ENCODE data around the gene PSORS1C2. TPM values are rescaled to one million over a fixed set of nuclear protein-coding genes. Genes with fewer than 3 reads are reported as not detected.

The PSORS1C2 gene
- total RNA-seq, 1 experiment from 2014 or later: not detected

DNA sequence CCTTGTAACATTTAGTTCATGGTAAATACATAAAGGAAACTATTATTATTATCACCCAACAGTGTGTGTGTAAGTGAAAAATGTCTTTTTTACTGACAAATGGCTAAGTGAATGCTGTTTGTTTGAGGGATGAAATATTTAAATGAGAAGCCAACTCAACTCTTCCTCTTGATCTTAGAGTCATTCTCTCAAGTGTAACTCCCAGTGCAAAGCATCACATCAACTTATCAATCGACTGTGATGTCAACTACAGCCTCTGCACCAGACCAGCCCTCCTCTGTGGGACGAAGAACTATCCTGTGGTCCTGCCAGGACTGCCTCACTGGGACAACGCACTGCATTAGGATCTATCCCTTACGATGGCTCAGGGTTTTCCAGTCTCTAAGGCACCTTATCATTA is 31.8 kb downstream of the PSORS1C2 start:
- no peak overlapping the region for H3K27ac Mint-ChIP-seq (ENCODE audit: low read depth, unreplicated experiment)
- no peaks in the 10 kb centered on the region for H3K36me3 Mint-ChIP-seq (ENCODE audit: insufficient read depth, unreplicated experiment)
- peaks cover 6% of the 10 kb centered on the region for H3K4me1 Mint-ChIP-seq (ENCODE audit: insufficient read depth, unreplicated experiment)
- DNase-seq (ENCODE audit: unreplicated experiment): no peak
- no peak overlapping the region for H3K4me3 Mint-ChIP-seq (ENCODE audit: unreplicated experiment)
- POLR2A ChIA-PET: no interaction called here
- CTCF ChIA-PET: no interaction called here
- no peaks in the 10 kb centered on the region for H3K9me3 Mint-ChIP-seq (ENCODE audit: unreplicated experiment)
- intact Hi-C loops (cut with micrococcal nuclease): no loop called here
- no TSS peak for BruUV-seq (replicated peaks)
- TF ChIP-seq, protein P1, sequence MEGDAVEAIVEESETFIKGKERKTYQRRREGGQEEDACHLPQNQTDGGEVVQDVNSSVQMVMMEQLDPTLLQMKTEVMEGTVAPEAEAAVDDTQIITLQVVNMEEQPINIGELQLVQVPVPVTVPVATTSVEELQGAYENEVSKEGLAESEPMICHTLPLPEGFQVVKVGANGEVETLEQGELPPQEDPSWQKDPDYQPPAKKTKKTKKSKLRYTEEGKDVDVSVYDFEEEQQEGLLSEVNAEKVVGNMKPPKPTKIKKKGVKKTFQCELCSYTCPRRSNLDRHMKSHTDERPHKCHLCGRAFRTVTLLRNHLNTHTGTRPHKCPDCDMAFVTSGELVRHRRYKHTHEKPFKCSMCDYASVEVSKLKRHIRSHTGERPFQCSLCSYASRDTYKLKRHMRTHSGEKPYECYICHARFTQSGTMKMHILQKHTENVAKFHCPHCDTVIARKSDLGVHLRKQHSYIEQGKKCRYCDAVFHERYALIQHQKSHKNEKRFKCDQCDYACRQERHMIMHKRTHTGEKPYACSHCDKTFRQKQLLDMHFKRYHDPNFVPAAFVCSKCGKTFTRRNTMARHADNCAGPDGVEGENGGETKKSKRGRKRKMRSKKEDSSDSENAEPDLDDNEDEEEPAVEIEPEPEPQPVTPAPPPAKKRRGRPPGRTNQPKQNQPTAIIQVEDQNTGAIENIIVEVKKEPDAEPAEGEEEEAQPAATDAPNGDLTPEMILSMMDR (IDR thresholded peaks at IDR 0.05; ENCODE audit: unreplicated experiment): no peak
- H3K27me3 Mint-ChIP-seq (ENCODE audit: insufficient read depth, unreplicated experiment): no peaks in the 10 kb centered on the region

DNA sequence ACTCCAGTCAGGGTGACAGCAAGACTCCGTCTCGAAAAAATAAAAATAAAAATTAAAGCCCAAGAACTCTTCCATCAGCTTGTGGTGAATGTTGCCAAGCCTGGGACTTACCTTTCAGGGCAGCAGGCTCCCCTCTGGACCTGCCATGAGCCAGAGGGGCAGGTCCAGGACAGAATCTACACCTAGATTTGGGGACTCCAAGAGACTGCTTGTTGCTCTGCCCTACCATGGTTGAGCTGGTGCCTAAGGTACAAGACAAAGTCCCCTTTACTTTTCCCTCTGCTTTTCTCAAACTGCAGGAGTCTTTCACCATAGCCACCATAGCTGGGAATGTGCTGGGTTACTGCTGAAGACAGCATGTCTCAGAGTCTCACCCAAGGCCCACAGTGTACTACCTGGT is 35.7 kb downstream of the PSORS1C2 start:
- no TSS peak for BruUV-seq (replicated peaks)
- H3K4me1 Mint-ChIP-seq (ENCODE audit: insufficient read depth, unreplicated experiment): peaks cover 7% of the 10 kb centered on the region
- intact Hi-C loops (cut with micrococcal nuclease): no loop called here
- ChIA-PET CTCF (interaction anchor here (0.6 to 2.0 kb wide), 9 partner anchors 10 to 571 kb away, joined by 3 to 9 read pairs (median 5); partner anchors contain the start of gene PSORS1C1), POLR2A (interaction anchor here (0.7 to 2.0 kb wide), 5 partner anchors 11 to 383 kb away, joined by 3 to 10 read pairs (median 3); partner anchors contain the start of gene PSORS1C1)
- H3K27ac Mint-ChIP-seq (ENCODE audit: low read depth, unreplicated experiment): no peak overlapping the region
- no peaks in the 10 kb centered on the region for H3K9me3 Mint-ChIP-seq (ENCODE audit: unreplicated experiment)
- DNase-seq (ENCODE audit: unreplicated experiment): no peak
- no peaks in the 10 kb centered on the region for H3K27me3 Mint-ChIP-seq (ENCODE audit: insufficient read depth, unreplicated experiment)
- TF ChIP-seq, protein P1 (IDR thresholded peaks at IDR 0.05; ENCODE audit: unreplicated experiment): no peak
- no peak overlapping the region for H3K4me3 Mint-ChIP-seq (ENCODE audit: unreplicated experiment)
- H3K36me3 Mint-ChIP-seq (ENCODE audit: insufficient read depth, unreplicated experiment): no peaks in the 10 kb centered on the region

DNA sequence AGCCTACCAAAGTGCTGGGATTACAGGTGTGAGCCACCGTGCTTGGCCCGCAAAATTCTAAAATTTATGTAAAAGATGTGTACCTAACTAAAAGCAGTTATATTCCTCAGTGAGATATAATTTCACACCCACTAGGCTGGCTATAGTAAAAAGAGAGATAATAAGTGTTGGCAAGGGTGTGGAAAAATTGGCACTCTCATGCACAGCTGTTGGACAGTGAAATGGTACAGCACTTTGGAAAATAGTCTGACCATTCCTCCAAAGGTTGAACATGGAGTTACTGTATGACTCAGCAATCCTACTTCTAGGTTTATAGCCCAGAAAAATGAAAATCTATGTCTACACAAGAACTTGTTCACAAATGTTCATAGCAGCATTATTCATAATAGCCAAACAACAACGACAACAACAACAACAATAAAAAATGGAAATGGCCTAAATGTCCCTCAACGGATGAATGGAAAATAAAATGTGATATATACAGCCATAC is 40.4 kb downstream of the PSORS1C2 start:
- H3K36me3 Mint-ChIP-seq (ENCODE audit: insufficient read depth, unreplicated experiment): no peaks in the 10 kb centered on the region
- intact Hi-C loops (cut with micrococcal nuclease): no loop called here
- H3K9me3 Mint-ChIP-seq (ENCODE audit: unreplicated experiment): no peaks in the 10 kb centered on the region
- ChIA-PET POLR2A (no interaction called here), CTCF (interaction anchor here (0.6 kb wide), 1 partner anchor 11 kb away, joined by 3 read pairs; no protein-coding TSS in a partner anchor)
- no peak for DNase-seq (ENCODE audit: unreplicated experiment)
- BruUV-seq (replicated peaks): no TSS peak
- peaks cover 21% of the 10 kb centered on the region for H3K4me1 Mint-ChIP-seq (ENCODE audit: insufficient read depth, unreplicated experiment)
- H3K4me3 Mint-ChIP-seq (ENCODE audit: unreplicated experiment): no peak overlapping the region
- H3K27me3 Mint-ChIP-seq (ENCODE audit: insufficient read depth, unreplicated experiment): no peaks in the 10 kb centered on the region
- no peak overlapping the region for H3K27ac Mint-ChIP-seq (ENCODE audit: low read depth, unreplicated experiment)
- TF ChIP-seq, protein P1 (IDR thresholded peaks at IDR 0.05; ENCODE audit: unreplicated experiment): no peak

DNA sequence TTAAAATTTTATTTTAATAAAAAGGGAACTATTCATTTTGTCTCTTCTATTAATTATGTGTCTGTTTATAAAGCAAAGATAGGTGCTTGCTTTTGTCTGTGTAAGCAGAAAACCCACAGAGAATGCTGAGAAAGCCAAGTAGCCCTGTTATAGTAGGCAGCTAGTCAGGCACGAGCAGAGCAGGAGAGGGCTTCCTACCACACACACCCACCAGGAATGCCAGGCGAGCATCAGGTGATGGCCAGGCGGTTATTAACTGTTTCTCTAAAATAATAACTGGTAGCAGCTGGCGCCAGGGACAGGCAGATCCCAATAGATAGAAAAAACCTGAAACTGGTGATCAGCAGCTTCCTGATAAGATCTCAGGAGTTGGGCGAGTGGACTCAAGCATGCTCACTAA is 42.2 kb downstream of the PSORS1C2 start:
- BruUV-seq (replicated peaks): no TSS peak
- Mint-ChIP-seq H3K27me3 (ENCODE audit: insufficient read depth, unreplicated experiment) (no peaks in the 10 kb centered on the region), H3K4me3 (ENCODE audit: unreplicated experiment) (no peak overlapping the region), H3K36me3 (ENCODE audit: insufficient read depth, unreplicated experiment) (no peaks in the 10 kb centered on the region), H3K27ac (ENCODE audit: low read depth, unreplicated experiment) (no peak overlapping the region), H3K9me3 (ENCODE audit: unreplicated experiment) (no peaks in the 10 kb centered on the region), H3K4me1 (ENCODE audit: insufficient read depth, unreplicated experiment) (peaks cover 14% of the 10 kb centered on the region)
- intact Hi-C loops (cut with micrococcal nuclease): no loop called here
- DNase-seq (ENCODE audit: unreplicated experiment): no peak
- ChIA-PET POLR2A (no interaction called here), CTCF (interaction anchor here (0.6 to 1.0 kb wide), 3 partner anchors 10 to 22 kb away, joined by 3 to 5 read pairs (median 3); partner anchors contain the start of gene PSORS1C1)
- TF ChIP-seq, protein P1 (IDR thresholded peaks at IDR 0.05; ENCODE audit: unreplicated experiment): no peak

All from MCF 10A (cell line).